Endodermal cell (in vitro differentiated cells): ENCODE results near the gene PALLD. TPM values are rescaled to one million over a fixed set of nuclear protein-coding genes. Genes with fewer than 3 reads are reported as not detected.

Experiments used
- DNase-seq: peaks from one replicate; pipeline ENCODE4 v3.0.0-alpha.2; 2017
- H3K27ac ChIP-seq: 2 replicates; pipeline ENCODE4 v1.5.1; 2013; ENCODE audit warnings: mild to moderate bottlenecking, low read depth, low read length, moderate library complexity
- H3K27me3 ChIP-seq: 2 replicates; pipeline ENCODE4 v1.6.1; 2013; ENCODE audit warnings: mild to moderate bottlenecking, low read length, moderate library complexity; ENCODE audit not compliant: insufficient read depth, control insufficient read depth, poor library complexity, severe bottlenecking
- H3K36me3 ChIP-seq: 2 replicates; pipeline ENCODE4 v1.7.0; 2013; ENCODE audit warnings: mild to moderate bottlenecking, low read length, moderate library complexity; ENCODE audit not compliant: control insufficient read depth, insufficient read depth
- H3K4me1 ChIP-seq: one replicate; pipeline ENCODE4 v1.7.0; 2013; ENCODE audit warnings: low read length; ENCODE audit not compliant: control insufficient read depth, insufficient read depth
- H3K4me3 ChIP-seq: 2 replicates; pipeline ENCODE4 v1.5.1; 2013; ENCODE audit warnings: mild to moderate bottlenecking, low read length, moderate library complexity
- H3K9ac ChIP-seq: 2 replicates; pipeline ENCODE4 v1.6.1; 2013; ENCODE audit warnings: mild to moderate bottlenecking, low read length, moderate library complexity; ENCODE audit not compliant: poor library complexity, severe bottlenecking; ENCODE audit errors: extremely low read depth
- H3K9me3 ChIP-seq: 2 replicates; pipeline ENCODE4 v1.6.1; 2013; ENCODE audit warnings: mild to moderate bottlenecking, low read length, moderate library complexity; ENCODE audit not compliant: control insufficient read depth
- H3K27ac Mint-ChIP-seq: 2 replicates; pipeline ENCODE4 v1.8.0; 2020; ENCODE audit warnings: mixed read lengths
- H3K27me3 Mint-ChIP-seq: 2 replicates; pipeline ENCODE4 v1.8.0; 2021; ENCODE audit warnings: mild to moderate bottlenecking, mixed read lengths; ENCODE audit not compliant: insufficient read depth
- H3K36me3 Mint-ChIP-seq: 2 replicates; pipeline ENCODE4 v1.8.0; 2020; ENCODE audit warnings: low read depth, mixed read lengths
- H3K4me1 Mint-ChIP-seq: 2 replicates; pipeline ENCODE4 v1.8.0; 2020; ENCODE audit warnings: mixed read lengths
- H3K4me3 Mint-ChIP-seq: 2 replicates; pipeline ENCODE4 v1.8.0; 2020; ENCODE audit warnings: mild to moderate bottlenecking, moderate library complexity, mixed read lengths
- H3K9me3 Mint-ChIP-seq: 2 replicates; pipeline ENCODE4 v1.8.0; 2020; ENCODE audit warnings: mild to moderate bottlenecking, mixed read lengths
- WGBS, 2 experiments: methylation state at CpG; one replicate each; pipeline versions ENCODE4 v1.1.5 to v1.1.7; 2013; ENCODE audit warnings: missing lambda C conversion rate in 2 of 2, mixed read lengths in 1 of 2; ENCODE audit not compliant: insufficient coverage in 1 of 2, insufficient read length in 1 of 2; 5-methylcytosine and 5-hydroxymethylcytosine counted together
- total RNA-seq, 2 donors: library from RNA; stranded (reverse); fragmentation: NEBNext Ultra II Directional in 1 of 2; extraction: Animal tissue kit (Norgen Biotek cat#: 25700) in 1 of 2; gene quantifications; 2 replicates in 1 of 2; 3 replicates in 1 of 2; pipeline ENCODE4 v1.2.1, GENCODE V29; 2021
- TF ChIP-seq, protein P1 (sequence below): fragments of 200-600 bp; sonication (generic); conservative IDR thresholded peaks from 2 replicates; pipeline ENCODE4 v1.5.0; 2021; ENCODE audit warnings: antibody characterized with exemption, mild to moderate bottlenecking

Gene PALLD
- total RNA-seq, 2 donors from 2014 or later = 51.8 to 86.7 TPM

DNA sequence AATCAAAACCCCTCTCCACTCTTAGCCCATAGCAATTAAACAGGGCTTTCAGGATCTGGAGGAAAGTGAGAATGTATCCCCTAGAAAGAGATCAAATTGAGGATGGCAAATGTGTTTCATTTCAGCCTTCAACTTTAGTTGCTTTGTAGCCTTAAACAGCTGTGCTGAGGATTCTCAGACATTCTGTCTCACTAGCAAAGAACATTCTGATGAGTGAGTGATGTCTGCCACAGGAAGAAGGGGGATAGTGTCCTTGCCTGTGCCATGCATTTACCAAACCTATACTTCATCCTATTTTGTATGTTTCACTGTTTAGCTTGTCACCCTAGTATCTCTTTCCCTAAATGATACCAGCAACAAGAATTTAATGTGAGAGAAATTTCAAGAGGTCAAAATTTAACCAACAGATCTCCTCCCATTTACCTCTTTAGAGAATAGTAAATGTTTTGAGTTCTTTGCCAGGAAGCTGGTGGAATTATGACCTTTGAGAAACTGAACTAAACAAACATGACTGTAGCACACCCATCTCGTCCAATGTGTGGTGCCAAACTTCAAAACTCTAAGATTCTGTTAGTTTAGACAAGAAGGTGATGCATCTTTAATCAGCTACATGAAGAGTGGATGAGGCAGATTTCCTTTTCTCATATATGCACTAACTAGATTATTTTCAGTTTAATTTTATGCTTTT lies 165.6 kb downstream of the PALLD start:
- Mint-ChIP-seq H3K9me3 (no peaks in the 10 kb centered on the region), H3K27ac (no peak overlapping the region), H3K36me3 (no peaks in the 10 kb centered on the region), H3K27me3 (no peaks in the 10 kb centered on the region), H3K4me1 (no peaks in the 10 kb centered on the region), H3K4me3 (no peak overlapping the region)
- DNase-seq = no peak
- TF ChIP-seq, protein P1, sequence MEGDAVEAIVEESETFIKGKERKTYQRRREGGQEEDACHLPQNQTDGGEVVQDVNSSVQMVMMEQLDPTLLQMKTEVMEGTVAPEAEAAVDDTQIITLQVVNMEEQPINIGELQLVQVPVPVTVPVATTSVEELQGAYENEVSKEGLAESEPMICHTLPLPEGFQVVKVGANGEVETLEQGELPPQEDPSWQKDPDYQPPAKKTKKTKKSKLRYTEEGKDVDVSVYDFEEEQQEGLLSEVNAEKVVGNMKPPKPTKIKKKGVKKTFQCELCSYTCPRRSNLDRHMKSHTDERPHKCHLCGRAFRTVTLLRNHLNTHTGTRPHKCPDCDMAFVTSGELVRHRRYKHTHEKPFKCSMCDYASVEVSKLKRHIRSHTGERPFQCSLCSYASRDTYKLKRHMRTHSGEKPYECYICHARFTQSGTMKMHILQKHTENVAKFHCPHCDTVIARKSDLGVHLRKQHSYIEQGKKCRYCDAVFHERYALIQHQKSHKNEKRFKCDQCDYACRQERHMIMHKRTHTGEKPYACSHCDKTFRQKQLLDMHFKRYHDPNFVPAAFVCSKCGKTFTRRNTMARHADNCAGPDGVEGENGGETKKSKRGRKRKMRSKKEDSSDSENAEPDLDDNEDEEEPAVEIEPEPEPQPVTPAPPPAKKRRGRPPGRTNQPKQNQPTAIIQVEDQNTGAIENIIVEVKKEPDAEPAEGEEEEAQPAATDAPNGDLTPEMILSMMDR = no peak
- H3K9ac ChIP-seq = no peak overlapping the region
- H3K4me3 ChIP-seq = no peak overlapping the region
- H3K9me3 ChIP-seq = no peaks in the 10 kb centered on the region
- H3K27ac ChIP-seq = no peak overlapping the region
- H3K36me3 ChIP-seq = no peaks in the 10 kb centered on the region
- no peaks in the 10 kb centered on the region for H3K27me3 ChIP-seq
- 100% methylated on average over 1 of the region's 1 CpG for WGBS, 2 experiments
- H3K4me1 ChIP-seq = no peaks in the 10 kb centered on the region

DNA sequence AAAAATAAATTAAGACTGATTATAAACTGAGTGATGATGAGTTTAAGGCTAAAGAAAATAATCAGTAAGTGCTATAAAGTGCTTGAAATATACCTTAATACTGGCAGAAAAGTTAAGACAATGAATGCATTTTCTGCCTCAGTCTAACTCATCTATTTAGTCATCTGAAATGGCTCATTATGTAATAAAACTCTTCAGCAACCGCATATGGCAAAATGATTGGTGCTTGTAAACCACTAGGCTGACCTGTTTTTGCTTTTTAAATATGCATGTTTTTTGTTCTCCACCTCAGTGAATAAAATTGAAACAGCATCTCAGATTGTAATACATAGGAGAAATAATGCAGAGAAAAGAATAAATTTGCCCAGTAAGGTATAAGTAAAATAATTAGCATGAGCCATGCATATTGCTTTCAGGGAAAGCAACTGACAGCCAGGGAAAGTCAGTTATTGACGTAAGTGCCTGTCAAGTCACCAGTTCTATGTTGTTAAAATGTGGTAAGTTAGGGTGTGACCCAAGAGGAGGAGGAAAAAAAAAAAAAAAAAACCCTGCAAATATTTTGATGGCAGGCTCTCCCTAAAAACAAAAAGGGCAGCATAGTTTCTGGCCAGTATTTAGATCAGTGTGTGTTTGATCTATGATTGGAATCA lies 167.5 kb downstream of the PALLD start:
- Mint-ChIP-seq H3K27me3 (no peaks in the 10 kb centered on the region), H3K36me3 (no peaks in the 10 kb centered on the region), H3K4me3 (no peak overlapping the region), H3K27ac (no peak overlapping the region), H3K4me1 (no peaks in the 10 kb centered on the region), H3K9me3 (no peaks in the 10 kb centered on the region)
- Histone ChIP-seq H3K9ac (no peak overlapping the region), H3K4me1 (no peaks in the 10 kb centered on the region), H3K4me3 (no peak overlapping the region), H3K36me3 (no peaks in the 10 kb centered on the region), H3K9me3 (no peaks in the 10 kb centered on the region), H3K27ac (no peak overlapping the region), H3K27me3 (no peaks in the 10 kb centered on the region)
- TF ChIP-seq, protein P1 = no peak
- 94% methylated on average over 2 of the region's 2 CpGs; no CpG with 5 or more reads in 1 of the 2 experiments for WGBS, 2 experiments
- DNase-seq = no peak

DNA sequence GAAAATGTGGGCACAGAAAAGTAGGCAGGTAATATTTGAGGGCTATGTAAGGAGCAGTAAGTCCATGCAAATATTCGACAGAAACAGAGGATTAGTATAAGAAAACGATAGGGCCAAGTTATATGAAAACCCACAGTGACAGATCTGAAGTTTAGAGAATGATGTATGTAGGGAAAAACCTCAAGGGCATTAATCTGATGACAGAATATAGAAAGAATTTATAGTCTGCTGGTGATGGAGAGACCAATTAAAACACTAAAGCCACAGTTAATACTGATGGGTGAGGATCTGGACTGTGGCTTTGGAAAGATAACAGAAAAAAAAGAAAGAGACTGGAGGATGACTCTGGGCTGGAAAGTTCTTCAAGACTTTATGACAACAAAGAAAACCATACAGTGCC lies 169.7 kb downstream of the PALLD start:
- no peaks in the 10 kb centered on the region for H3K9me3 Mint-ChIP-seq
- no peaks in the 10 kb centered on the region for H3K4me1 Mint-ChIP-seq
- TF ChIP-seq, protein P1 = no peak
- no peaks in the 10 kb centered on the region for H3K36me3 Mint-ChIP-seq
- H3K9ac ChIP-seq = no peak overlapping the region
- no peak overlapping the region for H3K4me3 Mint-ChIP-seq
- H3K27ac ChIP-seq = no peak overlapping the region
- H3K27me3 ChIP-seq = no peaks in the 10 kb centered on the region
- WGBS, 2 experiments = 90 to 94% methylated on average over 2 of the region's 2 CpGs
- no peaks in the 10 kb centered on the region for H3K4me1 ChIP-seq
- no peaks in the 10 kb centered on the region for H3K36me3 ChIP-seq
- H3K9me3 ChIP-seq = no peaks in the 10 kb centered on the region
- no peaks in the 10 kb centered on the region for H3K27me3 Mint-ChIP-seq
- no peak overlapping the region for H3K4me3 ChIP-seq
- DNase-seq = no peak
- H3K27ac Mint-ChIP-seq = no peak overlapping the region
